WTC11 (cell line): ENCODE results near the gene LCA5L.

ENCODE experiments used
- CTCF ChIP-seq: fragments of 200-600 bp; IDR thresholded peaks from 2 replicates; pipeline ENCODE4 v1.8.0; 2022; ENCODE audit warnings: antibody characterized with exemption
- E2F1 ChIP-seq: sonication (generic); formaldehyde crosslinking; IDR thresholded peaks from 2 replicates; pipeline ENCODE4 v1.8.0; 2022; ENCODE audit warnings: mild to moderate bottlenecking, missing genetic modification reagents
- E2F4 ChIP-seq: sonication (generic); formaldehyde crosslinking; IDR thresholded peaks from 2 replicates; pipeline ENCODE4 v1.8.1; 2022; ENCODE audit warnings: low read depth, mild to moderate bottlenecking, moderate library complexity, missing genetic modification reagents, borderline replicate concordance
- FOXJ3 ChIP-seq: sonication (generic); formaldehyde crosslinking; IDR thresholded peaks from 2 replicates; pipeline ENCODE4 v1.9.0; 2021; ENCODE audit warnings: missing genetic modification reagents, mild to moderate bottlenecking, borderline replicate concordance
- ZNF138 ChIP-seq: sonication (generic); formaldehyde crosslinking; conservative IDR thresholded peaks from 2 replicates; pipeline ENCODE4 v1.8.1; 2022; ENCODE audit warnings: mild to moderate bottlenecking, moderate library complexity, missing genetic modification reagents
- TF ChIP-seq, protein P1 (sequence below): sonication (generic); formaldehyde crosslinking; conservative IDR thresholded peaks from 2 replicates; pipeline ENCODE4 v1.8.1; 2022; ENCODE audit warnings: mild to moderate bottlenecking, missing genetic modification reagents

- TF ChIP-seq E2F4 (CRISPR knock-in tag) (no peak), ZNF138 (CRISPR knock-in tag) (no peak), CTCF (no peak), FOXJ3 (no peak), E2F1 (CRISPR knock-in tag) (no peak)
- TF ChIP-seq, protein P1, sequence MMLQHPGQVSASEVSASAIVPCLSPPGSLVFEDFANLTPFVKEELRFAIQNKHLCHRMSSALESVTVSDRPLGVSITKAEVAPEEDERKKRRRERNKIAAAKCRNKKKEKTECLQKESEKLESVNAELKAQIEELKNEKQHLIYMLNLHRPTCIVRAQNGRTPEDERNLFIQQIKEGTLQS (CRISPR knock-in tag): no peak
These were observed 26.0 kb upstream of the LCA5L start for GRCh38 chr21:39471598-39471997.
